COR-L47 (cell line): ENCODE measurements around the gene ELL2.

Experiments
- DNase-seq: peaks from one replicate; lab custom pipeline; 2025; lab: John Stamatoyannopoulos, UW

The ELL2 gene

DNA sequence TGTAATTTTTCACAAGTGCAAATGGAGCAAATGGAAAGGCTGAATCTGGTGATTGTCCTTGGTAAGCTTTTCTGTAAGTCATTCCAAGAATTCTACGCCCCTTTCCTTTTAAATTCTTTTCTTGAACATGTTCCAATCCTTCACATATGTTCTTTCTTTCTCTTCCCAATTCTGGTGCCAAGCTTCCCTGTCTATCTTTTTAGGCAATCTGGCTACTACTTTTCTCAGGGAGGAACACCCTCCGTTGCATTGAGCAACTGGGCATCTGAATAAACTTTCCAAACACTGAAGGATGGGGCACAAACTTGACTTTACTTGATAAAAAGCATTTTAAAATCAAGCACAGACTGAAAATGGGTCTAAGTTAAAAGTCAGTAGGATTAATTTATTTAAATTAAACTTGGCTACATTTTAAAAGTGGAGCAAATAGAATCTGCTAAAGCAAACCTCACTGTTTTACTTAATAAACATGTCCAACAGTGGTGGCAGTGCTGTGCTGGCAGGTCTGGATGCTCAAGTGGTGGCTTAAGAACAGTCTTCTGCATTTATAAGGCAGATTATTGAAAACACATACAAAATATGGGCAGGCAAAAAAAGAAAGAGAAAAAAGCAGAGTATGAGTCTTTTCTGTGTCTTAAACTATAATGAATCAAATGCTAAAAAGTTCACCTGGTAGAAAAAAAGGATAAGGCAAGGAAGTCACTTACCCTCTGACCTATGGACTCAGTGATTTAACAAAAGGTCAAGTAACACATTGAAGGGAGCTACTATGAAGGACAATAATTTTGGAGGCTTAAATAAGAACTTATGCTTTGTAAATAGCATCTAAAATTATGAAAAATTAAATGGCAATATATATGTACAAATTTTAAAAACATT, 5.4 kb downstream of the ELL2 start:
- no peak for DNase-seq

GRCh38 chr5:95954716-95955115, 6.9 kb downstream of the ELL2 start:
- no peak for DNase-seq

DNA sequence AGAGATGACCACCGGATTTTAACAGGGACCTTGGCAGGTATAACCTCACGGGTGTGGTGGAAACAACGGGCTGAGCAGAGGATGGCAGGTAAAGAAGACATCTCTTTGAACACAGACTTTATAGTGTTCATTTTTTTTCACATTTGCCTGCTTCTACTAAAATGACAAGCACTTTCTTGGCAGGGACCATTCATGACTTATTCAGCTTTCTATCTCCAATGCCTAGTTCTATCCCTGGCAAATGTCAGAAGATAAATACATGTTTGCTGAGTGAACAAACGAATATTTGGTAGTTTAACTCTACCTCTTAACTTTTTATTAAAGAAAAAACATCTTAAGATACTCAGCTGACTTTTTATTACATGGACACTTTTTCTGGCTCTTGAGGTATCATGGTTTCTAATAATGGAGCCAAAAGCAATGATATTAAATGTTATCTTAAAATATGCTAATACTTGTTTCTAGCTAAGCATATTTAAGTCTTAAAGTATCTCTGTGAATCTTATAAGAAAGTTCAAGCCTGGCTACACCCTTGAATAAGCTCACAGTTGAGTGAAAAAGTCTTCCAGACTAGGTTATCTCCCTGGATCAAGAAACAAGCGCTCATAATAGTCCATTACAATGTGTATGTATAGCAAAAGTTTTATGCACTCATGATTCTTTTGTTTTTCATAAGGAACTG, 8.5 kb downstream of the ELL2 start:
- DNase-seq: no peak

- DNase-seq: no peak
Measured at GRCh38 chr5:95951916-95952315, 9.7 kb downstream of the ELL2 start.

GRCh38 chr5:95949810-95950209, 11.8 kb downstream of the ELL2 start:
- DNase-seq: no peak

DNA sequence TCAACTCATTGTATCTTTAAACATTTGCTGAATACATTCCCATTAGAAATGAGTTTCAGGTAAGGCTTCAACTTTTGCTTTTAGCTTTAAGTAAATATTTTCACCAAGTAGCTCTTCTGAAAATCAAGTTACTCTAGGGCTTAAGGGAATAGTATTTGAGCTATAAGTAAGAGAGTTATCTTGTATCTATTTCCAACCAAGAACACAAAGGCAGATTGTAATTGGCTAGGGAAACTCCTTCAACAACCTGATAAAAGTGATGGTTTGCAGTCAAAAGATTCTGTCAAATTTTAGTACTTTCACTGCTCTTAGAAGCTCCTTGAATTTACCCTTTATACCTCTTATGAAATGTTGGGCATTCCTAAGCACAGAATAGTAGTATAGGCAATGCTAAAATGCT, 13.0 kb downstream of the ELL2 start:
- DNase-seq: no peak

GRCh38 chr5:95946451-95946850, 15.2 kb downstream of the ELL2 start:
- no peak for DNase-seq

- DNase-seq: no peak
Measured at GRCh38 chr5:95942968-95943367, 18.7 kb downstream of the ELL2 start.

DNA sequence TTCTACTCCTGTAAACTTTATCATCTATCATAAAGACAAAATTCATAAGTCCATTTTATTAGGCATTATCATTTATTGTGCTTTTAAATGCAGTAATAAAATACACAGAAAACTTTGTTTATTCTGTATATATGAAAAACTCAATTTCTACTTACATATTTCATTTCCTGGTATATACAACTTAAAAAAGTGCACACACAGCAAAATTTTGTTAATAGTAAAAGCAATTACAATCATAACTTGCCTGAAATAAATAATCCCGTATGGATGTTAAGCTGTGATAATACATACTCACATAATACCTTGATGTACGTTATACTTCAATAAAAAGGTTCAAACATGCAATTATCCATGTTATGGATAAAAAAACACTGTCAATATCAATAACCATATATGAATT, 19.2 kb downstream of the ELL2 start:
- DNase-seq: no peak

DNA sequence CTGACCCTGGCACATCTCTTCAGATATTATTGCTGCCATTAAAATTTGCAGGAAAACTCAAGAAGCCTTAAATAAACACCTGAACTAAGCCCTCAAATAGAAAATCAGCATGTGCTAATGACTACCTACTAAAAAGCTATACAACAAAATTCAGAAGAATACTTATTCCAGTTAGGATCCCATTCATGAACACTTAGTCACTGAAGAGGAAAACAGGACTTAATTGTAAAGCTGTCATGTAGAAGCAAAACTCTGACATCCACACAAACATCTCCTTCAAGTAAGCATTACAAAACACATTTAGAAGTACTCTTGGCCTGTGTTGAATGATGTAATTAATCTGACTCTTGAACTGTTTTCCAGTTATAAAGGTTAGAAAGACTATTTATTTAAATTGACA, 19.9 kb downstream of the ELL2 start:
- DNase-seq: no peak

DNA sequence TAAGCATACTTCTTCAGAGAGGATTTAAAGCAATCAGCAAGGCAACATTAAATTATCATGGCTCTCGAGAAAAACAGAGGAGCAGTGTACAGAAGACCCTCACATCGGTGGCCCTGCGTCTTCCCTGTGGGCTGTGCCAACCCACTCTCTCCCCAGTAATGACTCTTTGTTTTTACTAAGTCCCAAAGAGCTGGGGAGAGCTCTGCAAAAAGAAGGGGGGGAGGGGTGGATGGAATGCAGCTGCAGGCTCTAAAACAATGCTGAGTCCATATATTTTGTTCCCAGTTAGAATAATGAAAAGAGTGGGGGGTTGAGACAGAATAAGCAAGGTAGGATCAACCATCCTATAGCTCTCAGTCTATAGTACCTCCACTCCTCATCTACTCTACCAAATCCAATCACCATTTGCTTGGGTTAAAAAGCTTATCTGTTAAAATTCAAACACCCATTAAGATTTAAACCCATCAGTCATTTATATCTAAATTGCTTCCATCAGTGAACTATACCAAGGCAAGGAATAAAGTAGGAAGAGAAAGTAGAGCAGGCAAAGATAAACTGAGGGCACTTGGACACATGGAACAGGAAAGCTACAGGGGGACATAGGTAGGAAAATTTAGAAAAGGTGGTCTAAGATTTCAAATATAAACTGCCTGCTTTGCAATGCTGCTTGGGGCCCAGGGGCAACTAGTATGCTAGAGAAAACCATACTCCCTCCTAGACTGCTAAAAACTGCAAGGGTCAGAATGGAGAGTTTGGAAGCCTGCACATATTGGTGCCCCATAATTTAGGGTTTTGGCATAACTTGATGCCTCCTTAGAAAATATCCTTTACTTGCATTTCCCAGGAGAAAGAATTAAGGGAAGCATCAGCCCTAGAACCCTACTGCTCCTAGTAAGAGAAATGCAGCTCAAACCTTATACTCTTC, 20.6 kb downstream of the ELL2 start:
- DNase-seq: no peak

- no peak for DNase-seq
Measured at GRCh38 chr5:95939465-95939864, 22.2 kb downstream of the ELL2 start.

DNA sequence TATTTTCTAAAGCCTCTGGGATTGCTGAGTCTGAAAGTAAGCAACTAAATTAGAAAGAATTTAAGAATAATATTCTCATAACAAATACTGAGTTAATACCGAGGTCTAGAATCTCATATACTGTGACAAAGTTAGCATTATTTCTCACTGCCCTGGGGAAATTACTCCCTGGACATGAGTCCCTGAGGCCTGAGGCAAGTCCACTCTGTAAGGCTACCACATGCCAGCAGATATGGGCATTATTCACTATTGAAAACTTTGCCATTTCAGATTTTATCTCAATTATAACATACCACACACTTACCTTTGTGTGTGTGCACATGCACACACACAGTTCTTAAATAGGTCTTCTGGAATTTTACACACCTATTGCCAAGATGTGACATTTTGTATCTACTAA, 22.9 kb downstream of the ELL2 start:
- no peak for DNase-seq

DNA sequence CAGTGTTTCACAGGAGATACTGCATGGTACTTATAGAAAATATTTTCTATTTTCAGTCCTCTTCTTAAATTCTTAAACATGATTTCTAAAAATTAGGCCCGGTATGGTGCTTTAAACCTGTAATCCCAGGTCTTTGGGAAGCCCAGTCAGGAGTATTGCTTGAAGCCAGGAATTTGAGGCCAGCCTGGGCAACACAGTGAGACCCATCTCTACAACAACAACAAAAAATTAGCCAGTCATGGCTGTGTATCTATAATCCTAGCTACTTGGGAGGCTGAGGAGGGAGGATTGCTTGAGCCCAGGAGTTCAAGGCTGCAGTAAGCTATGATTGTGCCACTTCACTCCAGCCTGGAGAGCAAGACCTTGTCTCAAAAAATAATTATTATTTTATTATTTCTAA, 23.3 kb downstream of the ELL2 start:
- DNase-seq: no peak

DNA sequence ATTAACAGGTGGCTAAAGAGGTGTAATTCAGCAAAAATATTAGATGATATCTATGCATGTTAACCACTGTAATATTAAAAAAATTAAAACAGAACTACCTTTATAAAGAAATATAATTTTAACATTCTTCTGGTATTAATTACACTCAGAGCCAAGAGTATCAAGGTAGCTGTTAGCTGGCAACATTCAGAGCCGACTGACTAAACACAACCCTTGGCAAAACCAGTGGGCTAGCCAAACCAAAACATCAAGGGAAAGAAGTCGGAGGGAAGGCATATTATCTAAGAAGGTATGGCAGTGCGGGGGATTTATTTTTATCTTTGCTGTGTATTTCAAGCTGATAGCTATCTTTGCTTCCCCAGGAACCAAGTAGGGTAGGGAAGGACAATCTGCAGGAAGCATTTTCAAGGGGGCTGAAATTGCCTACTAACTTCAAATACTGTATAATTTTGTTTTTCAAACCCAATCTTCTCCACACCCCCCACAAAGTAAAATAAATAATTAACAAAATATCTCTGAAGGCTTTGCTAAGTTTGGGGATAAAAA, 24.0 kb downstream of the ELL2 start:
- no peak for DNase-seq

DNA sequence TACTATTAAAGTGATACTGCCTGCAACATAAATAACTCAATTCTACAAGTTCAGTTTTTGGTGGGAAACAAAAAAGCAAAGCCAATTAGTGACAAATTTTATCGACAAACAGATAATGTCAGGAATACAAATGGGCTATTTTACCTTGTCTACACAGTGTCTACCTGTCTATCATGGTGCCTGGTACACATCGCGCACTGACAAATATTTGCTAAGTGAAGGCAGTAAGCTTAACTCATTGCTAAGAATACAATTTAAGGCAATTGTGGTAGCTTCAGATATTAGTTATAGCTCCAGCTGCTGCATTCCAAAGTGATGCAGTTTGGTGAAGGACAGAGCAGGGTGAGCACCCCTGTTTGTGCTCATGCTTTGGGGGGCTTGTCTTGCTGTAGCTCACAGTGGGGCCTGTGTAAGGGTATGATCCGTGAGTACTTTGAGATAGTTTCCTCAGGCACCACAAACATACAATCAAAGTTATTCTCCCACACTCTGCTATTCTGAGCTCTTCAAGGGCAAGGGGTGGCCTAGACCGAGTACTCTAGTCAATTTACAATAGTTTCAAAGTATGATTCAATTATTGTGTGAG, 24.7 kb downstream of the ELL2 start:
- no peak for DNase-seq

- DNase-seq: no peak
Measured at GRCh38 chr5:95935553-95936100, 26.0 kb downstream of the ELL2 start.

DNA sequence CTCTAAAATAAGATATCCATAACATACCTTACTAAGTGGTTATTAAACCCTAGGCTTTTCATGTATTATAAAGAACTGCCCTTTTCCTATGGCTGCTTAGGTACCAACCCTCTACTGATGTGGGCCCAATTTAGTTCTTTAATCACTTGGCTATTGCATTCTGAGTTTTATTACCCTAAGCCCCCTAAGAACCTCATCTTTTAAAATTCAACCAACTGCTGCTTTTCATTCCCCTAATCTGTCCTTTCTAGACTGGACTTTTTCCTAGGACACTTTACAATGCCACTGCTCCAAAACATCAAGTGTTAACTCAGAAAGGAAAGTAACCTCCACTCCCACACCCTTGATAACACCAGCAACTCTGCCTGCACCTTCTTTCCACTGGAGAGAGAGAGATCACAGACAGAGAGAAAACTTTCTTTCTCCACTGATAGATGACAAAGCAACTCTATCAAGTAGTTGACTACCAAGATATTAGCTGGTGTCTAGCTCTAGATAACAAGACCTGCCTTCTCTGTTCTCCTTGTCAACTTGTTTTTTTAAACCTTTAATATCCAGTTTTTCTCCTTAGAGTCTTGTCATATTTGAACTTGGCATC, 27.3 kb downstream of the ELL2 start:
- no peak for DNase-seq

DNA sequence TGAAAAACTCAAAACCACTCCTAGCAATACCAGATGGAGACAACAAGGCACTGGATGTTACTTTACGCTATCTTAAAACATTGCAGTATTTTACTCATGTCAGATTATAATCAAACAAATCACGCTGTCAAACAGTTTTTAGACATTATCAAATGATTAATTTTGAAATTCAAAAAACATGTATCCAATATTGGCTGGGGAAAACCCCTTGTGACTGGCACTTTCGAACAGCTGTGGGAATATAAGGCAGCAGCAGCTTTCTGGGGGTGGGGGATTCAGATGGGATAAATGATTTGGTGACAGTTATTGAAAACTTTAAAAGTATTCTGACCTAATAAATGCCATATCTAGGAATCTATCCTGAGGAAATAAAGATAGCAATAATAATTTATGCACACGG, 28.7 kb downstream of the ELL2 start:
- no peak for DNase-seq

- no peak for DNase-seq
Measured at GRCh38 chr5:95931079-95931833, 30.4 kb downstream of the ELL2 start.
